ENCODE measurements around the gene PRR23E. TPM values are rescaled to one million over a fixed set of nuclear protein-coding genes. Genes with fewer than 3 reads are reported as not detected.

Gene PRR23E
- total RNA-seq, 4 donors from 2014 or later = not detected

GRCh38 chr3:127187316-127187715 is 5.6 kb upstream of the PRR23E start:
- Histone ChIP-seq H3K4me3 (replicated peaks in 1 of 3) (no peak overlapping the region), H3K36me3 (no peaks in the 10 kb centered on the region), H3K27ac (no peak overlapping the region), H3K4me1 (no peaks in the 10 kb centered on the region), H3K27me3 (no peaks in the 10 kb centered on the region), H3K9me3 (no peaks in the 10 kb centered on the region)
- 94 to 98% methylated on average over 1 of the region's 1 CpG for WGBS, 2 donors
- intact Hi-C loops (cut with DNase I) = no loop called here
- no peak for DNase-seq
- no peak for TF ChIP-seq CTCF (IDR thresholded peaks at IDR 0.05)
- no peak for TF ChIP-seq POLR2A (IDR thresholded peaks at IDR 0.05)

GRCh38 chr3:127193341-127193740 is 410 bp downstream of the PRR23E start:
- no peak for TF ChIP-seq CTCF (IDR thresholded peaks at IDR 0.05)
- no peak for TF ChIP-seq POLR2A (IDR thresholded peaks at IDR 0.05)
- DNase-seq = no peak
- H3K36me3 ChIP-seq = no peaks in the 10 kb centered on the region
- H3K27ac ChIP-seq = no peak overlapping the region
- intact Hi-C loops (cut with DNase I) = no loop called here
- no peaks in the 10 kb centered on the region for H3K27me3 ChIP-seq
- no peak overlapping the region for H3K4me3 ChIP-seq (replicated peaks in 1 of 3)
- H3K4me1 ChIP-seq = no peaks in the 10 kb centered on the region
- no peaks in the 10 kb centered on the region for H3K9me3 ChIP-seq
- WGBS, 2 donors = 79% methylated on average over 11 of the region's 11 CpGs

DNA sequence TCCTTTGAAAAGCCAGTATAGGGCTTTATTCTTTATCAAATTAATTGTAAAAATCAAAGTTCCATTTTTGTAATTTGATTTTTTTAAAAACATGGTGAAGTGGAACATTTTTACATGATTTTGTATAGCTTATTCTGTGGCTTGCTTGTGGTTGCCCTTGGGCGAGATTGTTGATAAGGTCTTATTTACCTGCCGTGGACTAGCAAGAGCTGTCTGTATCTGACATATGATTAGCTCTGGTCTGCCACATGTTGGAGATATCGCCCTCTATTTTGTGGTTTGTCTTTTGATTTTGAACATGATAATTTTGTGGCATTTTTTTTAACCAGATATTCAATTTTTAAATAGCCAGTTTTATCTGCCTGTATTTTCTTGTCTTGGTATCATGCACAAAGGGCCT is 844 bp downstream of the PRR23E start:
- Histone ChIP-seq H3K4me1 (no peaks in the 10 kb centered on the region), H3K36me3 (no peaks in the 10 kb centered on the region), H3K27ac (no peak overlapping the region), H3K4me3 (replicated peaks in 1 of 3) (no peak overlapping the region), H3K9me3 (no peaks in the 10 kb centered on the region), H3K27me3 (no peaks in the 10 kb centered on the region)
- TF ChIP-seq CTCF (IDR thresholded peaks at IDR 0.05) = no peak
- no peak for TF ChIP-seq POLR2A (IDR thresholded peaks at IDR 0.05)
- DNase-seq = no peak
- WGBS, 2 donors = 83 to 88% methylated on average over 3 of the region's 3 CpGs
- intact Hi-C loops (cut with DNase I) = no loop called here

DNA sequence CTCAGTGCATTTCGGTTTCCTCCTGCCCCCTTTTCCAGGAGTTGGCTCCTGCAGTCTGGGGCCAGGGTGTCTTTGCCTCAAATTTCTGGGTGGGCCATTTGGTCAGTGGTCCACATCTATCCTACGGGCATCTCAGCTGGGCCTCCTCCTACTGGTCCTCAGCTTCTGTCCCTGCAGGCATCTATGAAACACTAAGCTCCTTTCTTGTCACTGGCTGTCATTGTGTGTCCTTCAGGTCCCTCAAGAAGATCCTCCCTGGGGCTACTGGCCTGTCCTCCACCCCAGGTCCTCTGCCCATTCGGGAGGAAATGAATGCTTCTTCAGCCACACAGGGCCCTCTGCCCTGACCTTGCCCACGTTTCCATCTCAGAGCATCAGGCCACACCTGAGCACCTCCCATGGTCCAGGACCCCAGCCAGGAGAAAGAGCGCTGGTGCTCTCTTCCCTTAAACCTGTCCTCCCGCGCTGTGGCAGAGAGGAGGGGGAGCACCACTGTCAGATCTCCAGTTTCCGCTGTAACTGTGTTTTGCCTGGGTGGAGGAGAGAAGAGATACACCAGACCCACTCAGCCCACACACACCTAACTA is 1.8 kb downstream of the PRR23E start:
- H3K4me3 ChIP-seq (replicated peaks in 1 of 3) = no peak overlapping the region
- no peaks in the 10 kb centered on the region for H3K36me3 ChIP-seq
- no peaks in the 10 kb centered on the region for H3K27me3 ChIP-seq
- TF ChIP-seq POLR2A (IDR thresholded peaks at IDR 0.05) (no peak), CTCF (IDR thresholded peaks at IDR 0.05) (no peak)
- H3K4me1 ChIP-seq = no peaks in the 10 kb centered on the region
- DNase-seq = no peak
- no peaks in the 10 kb centered on the region for H3K9me3 ChIP-seq
- no peak overlapping the region for H3K27ac ChIP-seq
- WGBS, 2 donors = 88 to 98% methylated on average over 5 to 8 of the region's 8 CpGs
- intact Hi-C loops (cut with DNase I) = no loop called here

DNA sequence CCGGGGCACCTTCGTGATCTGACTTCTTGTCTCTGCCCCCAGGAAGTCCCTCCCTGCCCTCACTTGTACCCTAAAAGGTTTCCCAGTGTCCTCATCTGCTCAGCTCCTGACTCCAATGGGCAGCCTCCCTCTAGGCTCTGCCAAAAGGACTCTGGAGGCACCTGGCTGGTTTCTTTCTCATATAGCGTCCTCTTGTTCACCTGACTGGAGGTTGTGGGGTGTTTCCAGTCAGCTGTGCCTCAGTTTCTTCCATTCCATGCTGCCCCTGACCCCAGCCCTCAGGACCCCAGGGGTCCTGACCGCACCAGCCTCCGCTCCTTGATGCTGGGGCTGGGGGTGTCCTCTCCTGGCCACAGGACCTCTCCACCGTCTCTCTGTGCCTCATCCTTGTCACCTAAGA is 2.5 kb downstream of the PRR23E start:
- DNase-seq = no peak
- TF ChIP-seq POLR2A (IDR thresholded peaks at IDR 0.05) (no peak), CTCF (IDR thresholded peaks at IDR 0.05) (no peak)

More for the DNA sequence above, 2.5 kb downstream of the PRR23E start:
- 95 to 96% methylated on average over 6 of the region's 6 CpGs for WGBS, 2 donors
- H3K4me1 ChIP-seq = no peaks in the 10 kb centered on the region
- no peak overlapping the region for H3K27ac ChIP-seq
- H3K27me3 ChIP-seq = no peaks in the 10 kb centered on the region
- no peaks in the 10 kb centered on the region for H3K9me3 ChIP-seq
- H3K4me3 ChIP-seq (replicated peaks in 1 of 3) = no peak overlapping the region
- intact Hi-C loops (cut with DNase I) = no loop called here
- no peaks in the 10 kb centered on the region for H3K36me3 ChIP-seq
